B cell (primary cell): ENCODE data around the gene SNAP47. TPM values are rescaled to one million over a fixed set of nuclear protein-coding genes. Genes with fewer than 3 reads are reported as not detected.

Experiments
- ATAC-seq: fragments of 200-7000 bp; cut with Tn5 transposase; one replicate; pipeline ENCODE4 v1.10.0; 2021; ENCODE audit warnings: low read depth, mild to moderate bottlenecking, moderate number of reproducible peaks, moderate library complexity
- CTCF ChIA-PET: fragments of 350-600 bp; sonication (Branson Sonifier 250); formaldehyde crosslinking; loops from one replicate; lab custom pipeline; 2021; ENCODE audit warnings: antibody characterized with exemption, inconsistent platforms; lab: Charles Lee
- POLR2A ChIA-PET: fragments of 350-600 bp; sonication (Branson Sonifier 250); formaldehyde crosslinking; loops from one replicate; lab custom pipeline; 2021; ENCODE audit warnings: antibody characterized with exemption; lab: Charles Lee
- DNase-seq: peaks from one replicate; pipeline ENCODE4 v3.0.0; 2013
- H2AFZ ChIP-seq: 2 replicates; pipeline ENCODE4 v1.6.1; 2012; ENCODE audit warnings: mild to moderate bottlenecking, low read depth, low read length; ENCODE audit not compliant: insufficient read depth, poor library complexity, severe bottlenecking
- H3K27ac ChIP-seq, 2 donors: 1 replicate in 1 of 2; 2 replicates in 1 of 2; pipeline ENCODE4 v1.5.1; 2012 to 2013; ENCODE audit warnings: low read length in 2 of 2, mild to moderate bottlenecking in 2 of 2, moderate library complexity in 1 of 2
- H3K27me3 ChIP-seq, 4 experiments: fragments of 200-600 bp in 1 of 4; sonication (generic) in 1 of 4; replicated peaks in 1 of 4; 1 replicate in 2 of 4; 2 replicates in 2 of 4; pipeline versions ENCODE4 v1.6.1 to v1.7.0; 2013 to 2016; ENCODE audit warnings: low read length in 3 of 4, mild to moderate bottlenecking in 2 of 4, mixed read lengths in 1 of 4, moderate library complexity in 1 of 4; ENCODE audit not compliant: insufficient read depth in 4 of 4, control insufficient read depth in 3 of 4; ENCODE audit errors: control extremely low read depth in 1 of 4
- H3K36me3 ChIP-seq, 2 experiments: replicated peaks in 1 of 2; 1 replicate in 1 of 2; 2 replicates in 1 of 2; pipeline versions ENCODE4 v1.6.1 to v1.7.1; 2013; ENCODE audit warnings: low read length in 1 of 2; ENCODE audit not compliant: insufficient read depth in 2 of 2, control insufficient read depth in 1 of 2; ENCODE audit errors: control extremely low read depth in 1 of 2, extremely low read depth in 1 of 2
- H3K4me1 ChIP-seq, 2 donors: fragments of 200-600 bp in 1 of 2; sonication (generic) in 1 of 2; 1 replicate in 1 of 2; 2 replicates in 1 of 2; pipeline versions ENCODE4 v1.5.1 to v1.6.1; 2013 to 2017; ENCODE audit warnings: low read length in 2 of 2; ENCODE audit not compliant: control insufficient read depth in 2 of 2, insufficient read depth in 2 of 2
- H3K4me2 ChIP-seq: replicated peaks from 2 replicates; pipeline ENCODE3; 2012; ENCODE audit warnings: mild to moderate bottlenecking, low read depth, low read length; ENCODE audit not compliant: poor library complexity, severe bottlenecking
- H3K4me3 ChIP-seq, 5 experiments: fragments of 200-600 bp in 1 of 5; sonication (generic) in 1 of 5; 1 replicate in 3 of 5; 2 replicates in 2 of 5; pipeline versions ENCODE4 v1.5.1 to v1.7.0; 2011 to 2016; ENCODE audit warnings: low read length in 4 of 5, mild to moderate bottlenecking in 4 of 5, low read depth in 2 of 5, control low read depth in 1 of 5, moderate library complexity in 1 of 5; ENCODE audit not compliant: insufficient read depth in 1 of 5; ENCODE audit errors: control extremely low read depth in 1 of 5, extremely low read depth in 1 of 5
- H3K79me2 ChIP-seq: fragments of 200-600 bp; sonication (generic); one replicate; pipeline ENCODE4 v1.6.0; 2016; ENCODE audit warnings: low read length; ENCODE audit not compliant: control insufficient read depth, insufficient read depth
- H3K9ac ChIP-seq: fragments of 200-600 bp; sonication (generic); 2 replicates; pipeline ENCODE4 v1.6.1; 2017; ENCODE audit warnings: mild to moderate bottlenecking, low read length, moderate library complexity
- H3K9me3 ChIP-seq, 3 donors: one replicate each; pipeline versions ENCODE4 v1.6.1 to v1.7.1; 2013; ENCODE audit warnings: low read length in 2 of 3; ENCODE audit not compliant: control insufficient read depth in 2 of 3, insufficient read depth in 1 of 3; ENCODE audit errors: control extremely low read depth in 1 of 3
- H4K20me1 ChIP-seq: 2 replicates; pipeline ENCODE4 v1.6.0; 2012; ENCODE audit warnings: mild to moderate bottlenecking, low read length; ENCODE audit not compliant: insufficient read depth, control insufficient read depth, poor library complexity, severe bottlenecking
- H3K27ac Mint-ChIP-seq: one replicate; pipeline ENCODE4 v1.8.0; 2021; ENCODE audit warnings: mixed read lengths
- H3K27me3 Mint-ChIP-seq: one replicate; pipeline ENCODE4 v1.8.0; 2021; ENCODE audit warnings: mixed read lengths
- H3K4me1 Mint-ChIP-seq: one replicate; pipeline ENCODE4 v1.8.0; 2021; ENCODE audit warnings: mixed read lengths
- H3K4me3 Mint-ChIP-seq: one replicate; pipeline ENCODE4 v1.8.0; 2021; ENCODE audit warnings: mixed read lengths
- H3K9me3 Mint-ChIP-seq: one replicate; pipeline ENCODE4 v1.8.0; 2022; ENCODE audit warnings: mixed read lengths; ENCODE audit not compliant: insufficient read depth
- EZH2 ChIP-seq: IDR thresholded peaks from 2 replicates; pipeline ENCODE4 v1.6.1; 2012; ENCODE audit warnings: borderline replicate concordance, low read depth, mild to moderate bottlenecking, moderate library complexity, low read length; ENCODE audit not compliant: insufficient read depth, poor library complexity, severe bottlenecking
- WGBS: methylation state at CpG from one replicate; pipeline ENCODE4 v1.1.5; 2013; ENCODE audit warnings: missing lambda C conversion rate; ENCODE audit not compliant: insufficient coverage; 5-methylcytosine and 5-hydroxymethylcytosine counted together
- intact Hi-C: fragments of 100-400 bp; cut with micrococcal nuclease; formaldehyde crosslinking; loops from one replicate; pipeline ENCODE4 v1.10.0; 2022
- polyA plus RNA-seq: library from polyadenylated mRNA; depleted of rRNA; stranded (reverse); fragments of >200 nt; gene quantifications from 2 replicates; pipeline ENCODE4 v1.2.3, GENCODE V29; 2012
- total RNA-seq, 2 donors: library from RNA; stranded (reverse); fragments of 120-200 nt in 1 of 2; gene quantifications; 1 replicate in 1 of 2; 2 replicates in 1 of 2; pipeline versions ENCODE4 v1.2.3 to v1.2.4, GENCODE V29; 2013 to 2022
- TF ChIP-seq, protein P1 (sequence below): fragments of 200-600 bp; IDR thresholded peaks from one replicate; pipeline ENCODE4 v1.8.0; 2022; ENCODE audit warnings: antibody characterized with exemption, mild to moderate bottlenecking

The SNAP47 gene
- total and polyA plus RNA-seq, 2 donors (not counting 1 experiment from before 2014, with no cell fraction given) = 25.6 to 34.9 TPM

GRCh38 chr1:227749916-227750710 lies 14.9 kb downstream of the SNAP47 start:
- Histone ChIP-seq H3K27ac (no peak overlapping the region), H3K9ac (no peak overlapping the region), H3K36me3 (peaks cover 0 to 35% of the 10 kb centered on the region in 2 experiments), H3K4me1 (no peaks in the 10 kb centered on the region), H3K4me2 (no peak overlapping the region), H3K4me3 (no peak overlapping the region), H3K27me3 (no peaks in the 10 kb centered on the region), H3K79me2 (peaks cover 69% of the 10 kb centered on the region), H4K20me1 (peaks cover 45% of the 10 kb centered on the region), H3K9me3 (no peaks in the 10 kb centered on the region), H2AFZ (no peak overlapping the region)
- 97% methylated on average over 15 of the region's 19 CpGs for WGBS
- ChIA-PET CTCF (no interaction called here), POLR2A (no interaction called here)
- DNase-seq (no peak), ATAC-seq (no peak)
- Mint-ChIP-seq H3K27me3 (no peaks in the 10 kb centered on the region), H3K9me3 (no peaks in the 10 kb centered on the region), H3K27ac (no peak overlapping the region), H3K4me1 (peaks cover 5% of the 10 kb centered on the region), H3K4me3 (no peak overlapping the region)
- intact Hi-C loops = no loop called here
- TF ChIP-seq, protein P1, sequence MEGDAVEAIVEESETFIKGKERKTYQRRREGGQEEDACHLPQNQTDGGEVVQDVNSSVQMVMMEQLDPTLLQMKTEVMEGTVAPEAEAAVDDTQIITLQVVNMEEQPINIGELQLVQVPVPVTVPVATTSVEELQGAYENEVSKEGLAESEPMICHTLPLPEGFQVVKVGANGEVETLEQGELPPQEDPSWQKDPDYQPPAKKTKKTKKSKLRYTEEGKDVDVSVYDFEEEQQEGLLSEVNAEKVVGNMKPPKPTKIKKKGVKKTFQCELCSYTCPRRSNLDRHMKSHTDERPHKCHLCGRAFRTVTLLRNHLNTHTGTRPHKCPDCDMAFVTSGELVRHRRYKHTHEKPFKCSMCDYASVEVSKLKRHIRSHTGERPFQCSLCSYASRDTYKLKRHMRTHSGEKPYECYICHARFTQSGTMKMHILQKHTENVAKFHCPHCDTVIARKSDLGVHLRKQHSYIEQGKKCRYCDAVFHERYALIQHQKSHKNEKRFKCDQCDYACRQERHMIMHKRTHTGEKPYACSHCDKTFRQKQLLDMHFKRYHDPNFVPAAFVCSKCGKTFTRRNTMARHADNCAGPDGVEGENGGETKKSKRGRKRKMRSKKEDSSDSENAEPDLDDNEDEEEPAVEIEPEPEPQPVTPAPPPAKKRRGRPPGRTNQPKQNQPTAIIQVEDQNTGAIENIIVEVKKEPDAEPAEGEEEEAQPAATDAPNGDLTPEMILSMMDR = no peak
- TF ChIP-seq EZH2 = no peak

- no peaks in the 10 kb centered on the region for H3K9me3 Mint-ChIP-seq
- no peak overlapping the region for H3K4me3 Mint-ChIP-seq
- no peak overlapping the region for H3K27ac Mint-ChIP-seq
- H3K4me3 ChIP-seq = no peak overlapping the region
- H4K20me1 ChIP-seq = peaks cover 36% of the 10 kb centered on the region
- no peaks in the 10 kb centered on the region for H3K4me1 ChIP-seq
- CTCF ChIA-PET = no interaction called here
- WGBS = 86% methylated on average over 4 of the region's 7 CpGs
- no peaks in the 10 kb centered on the region for H3K27me3 ChIP-seq
- no peak for TF ChIP-seq EZH2
- TF ChIP-seq, protein P1 = no peak
- H3K4me2 ChIP-seq = no peak overlapping the region
- POLR2A ChIA-PET = no interaction called here
- H3K27ac ChIP-seq = no peak overlapping the region
- intact Hi-C loops = no loop called here
- peaks cover 0 to 39% of the 10 kb centered on the region in 2 experiments for H3K36me3 ChIP-seq
- H2AFZ ChIP-seq = no peak overlapping the region
- DNase-seq (no peak), ATAC-seq (no peak)
- peaks cover 3% of the 10 kb centered on the region for H3K4me1 Mint-ChIP-seq
- H3K27me3 Mint-ChIP-seq = no peaks in the 10 kb centered on the region
- H3K9me3 ChIP-seq = no peaks in the 10 kb centered on the region
- H3K9ac ChIP-seq = no peak overlapping the region
- H3K79me2 ChIP-seq = peaks cover 35% of the 10 kb centered on the region
Measured at GRCh38 chr1:227753999-227754711, 18.9 kb downstream of the SNAP47 start.
